HL-60 (cell line): ENCODE results near the gene IRAK1.

Experiments
- DNase-seq, 2 experiments: peaks; one replicate each; pipeline ENCODE4 v3.0.0-alpha.2; 2010 to 2020; ENCODE audit warnings: low read depth in 1 of 2, low spot score in 1 of 2
- H3K27ac ChIP-seq: fragments of 250-450 bp; sonication (Bioruptor Pico); replicated peaks from 2 replicates; pipeline ENCODE4 v1.5.1; 2020; ENCODE audit warnings: mild to moderate bottlenecking, moderate library complexity
- H3K27me3 ChIP-seq: fragments of 250-450 bp; sonication (Bioruptor Pico); 2 replicates; pipeline ENCODE4 v1.5.1; 2021; ENCODE audit warnings: mild to moderate bottlenecking, moderate library complexity; ENCODE audit not compliant: insufficient read depth, poor library complexity, severe bottlenecking
- H3K4me3 ChIP-seq: replicated peaks from 2 replicates; pipeline ENCODE4 v1.5.1; 2011; ENCODE audit warnings: mild to moderate bottlenecking, control low read depth, low read length; ENCODE audit not compliant: insufficient read depth
- CTCF ChIP-seq: IDR thresholded peaks from one replicate; pipeline ENCODE4 v1.5.1; 2011; ENCODE audit warnings: low read length, control low read depth, inconsistent platforms; ENCODE audit not compliant: insufficient read depth
- GABPA ChIP-seq: IDR thresholded peaks from 2 replicates; pipeline ENCODE4 v1.6.1; 2012; ENCODE audit warnings: low read depth
- POLR2AphosphoS5 ChIP-seq: IDR thresholded peaks from 2 replicates; pipeline ENCODE4 v1.6.1; 2012; ENCODE audit warnings: low read depth
- SPI1 ChIP-seq: IDR thresholded peaks from 2 replicates; pipeline ENCODE4 v1.6.1; 2012; ENCODE audit warnings: low read depth, mild to moderate bottlenecking, borderline replicate concordance
- TF ChIP-seq, protein P1 (sequence below): IDR thresholded peaks from 2 replicates; pipeline ENCODE4 v1.6.1; 2012; ENCODE audit warnings: low read depth; ENCODE audit not compliant: insufficient replicate concordance

Gene IRAK1

DNA sequence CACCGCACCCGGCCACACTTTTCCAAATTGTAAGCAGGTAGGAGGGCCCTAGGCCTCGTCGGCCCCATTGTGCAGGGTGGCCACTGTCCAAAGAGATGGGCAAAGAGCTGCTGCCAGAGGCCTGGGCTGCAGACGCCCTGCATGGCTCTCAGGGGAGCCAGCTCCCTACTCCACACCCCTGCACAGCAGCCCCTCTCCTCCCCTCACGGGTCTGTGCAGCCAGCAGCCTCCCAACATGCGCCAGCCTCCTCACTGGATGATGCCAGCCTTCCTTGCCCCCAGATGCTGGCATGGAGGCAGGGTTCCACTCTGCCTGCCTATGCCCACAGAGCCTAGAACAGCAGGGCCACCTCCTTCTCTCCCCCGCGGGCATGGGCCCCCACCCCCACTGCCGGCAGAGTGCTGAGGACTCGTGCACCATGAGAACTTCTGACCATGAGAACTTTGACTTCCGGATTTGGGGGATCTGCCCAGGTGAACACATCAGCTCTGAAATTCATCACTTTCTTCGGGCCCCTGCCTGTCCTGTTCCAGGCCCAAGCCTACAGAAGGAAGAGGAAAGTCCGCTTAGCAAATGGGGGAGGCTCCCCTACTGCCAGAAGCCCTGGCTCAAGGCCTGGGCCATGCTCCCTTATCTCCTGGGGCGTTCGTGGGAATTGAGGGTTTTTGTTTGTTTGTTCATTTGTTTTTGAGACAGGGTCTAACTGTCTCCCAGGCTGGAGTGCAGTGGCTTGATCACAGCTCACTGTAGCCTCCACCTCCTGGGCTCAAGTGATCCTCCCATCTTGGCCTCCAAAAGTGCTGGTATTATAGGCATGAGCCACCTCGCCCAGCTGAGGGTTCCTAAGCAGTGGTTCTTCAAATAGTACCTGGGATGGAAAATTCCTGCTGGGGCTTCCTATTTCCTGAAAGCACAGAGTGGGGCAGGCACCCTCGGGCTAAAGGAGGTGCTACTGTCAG is 8.0 kb downstream of the IRAK1 start:
- H3K4me3 ChIP-seq = no peak overlapping the region
- no peak for TF ChIP-seq CTCF
- TF ChIP-seq, protein P1, sequence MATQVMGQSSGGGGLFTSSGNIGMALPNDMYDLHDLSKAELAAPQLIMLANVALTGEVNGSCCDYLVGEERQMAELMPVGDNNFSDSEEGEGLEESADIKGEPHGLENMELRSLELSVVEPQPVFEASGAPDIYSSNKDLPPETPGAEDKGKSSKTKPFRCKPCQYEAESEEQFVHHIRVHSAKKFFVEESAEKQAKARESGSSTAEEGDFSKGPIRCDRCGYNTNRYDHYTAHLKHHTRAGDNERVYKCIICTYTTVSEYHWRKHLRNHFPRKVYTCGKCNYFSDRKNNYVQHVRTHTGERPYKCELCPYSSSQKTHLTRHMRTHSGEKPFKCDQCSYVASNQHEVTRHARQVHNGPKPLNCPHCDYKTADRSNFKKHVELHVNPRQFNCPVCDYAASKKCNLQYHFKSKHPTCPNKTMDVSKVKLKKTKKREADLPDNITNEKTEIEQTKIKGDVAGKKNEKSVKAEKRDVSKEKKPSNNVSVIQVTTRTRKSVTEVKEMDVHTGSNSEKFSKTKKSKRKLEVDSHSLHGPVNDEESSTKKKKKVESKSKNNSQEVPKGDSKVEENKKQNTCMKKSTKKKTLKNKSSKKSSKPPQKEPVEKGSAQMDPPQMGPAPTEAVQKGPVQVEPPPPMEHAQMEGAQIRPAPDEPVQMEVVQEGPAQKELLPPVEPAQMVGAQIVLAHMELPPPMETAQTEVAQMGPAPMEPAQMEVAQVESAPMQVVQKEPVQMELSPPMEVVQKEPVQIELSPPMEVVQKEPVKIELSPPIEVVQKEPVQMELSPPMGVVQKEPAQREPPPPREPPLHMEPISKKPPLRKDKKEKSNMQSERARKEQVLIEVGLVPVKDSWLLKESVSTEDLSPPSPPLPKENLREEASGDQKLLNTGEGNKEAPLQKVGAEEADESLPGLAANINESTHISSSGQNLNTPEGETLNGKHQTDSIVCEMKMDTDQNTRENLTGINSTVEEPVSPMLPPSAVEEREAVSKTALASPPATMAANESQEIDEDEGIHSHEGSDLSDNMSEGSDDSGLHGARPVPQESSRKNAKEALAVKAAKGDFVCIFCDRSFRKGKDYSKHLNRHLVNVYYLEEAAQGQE = no peak
- TF ChIP-seq POLR2AphosphoS5 = no peak; the same call in none of the 2 replicates
- no peak for TF ChIP-seq GABPA
- no peak for TF ChIP-seq SPI1
- H3K27me3 ChIP-seq = no peaks in the 10 kb centered on the region
- DNase-seq = peak in 1 of 2 experiments; percentile 26
- no peak overlapping the region for H3K27ac ChIP-seq

DNA sequence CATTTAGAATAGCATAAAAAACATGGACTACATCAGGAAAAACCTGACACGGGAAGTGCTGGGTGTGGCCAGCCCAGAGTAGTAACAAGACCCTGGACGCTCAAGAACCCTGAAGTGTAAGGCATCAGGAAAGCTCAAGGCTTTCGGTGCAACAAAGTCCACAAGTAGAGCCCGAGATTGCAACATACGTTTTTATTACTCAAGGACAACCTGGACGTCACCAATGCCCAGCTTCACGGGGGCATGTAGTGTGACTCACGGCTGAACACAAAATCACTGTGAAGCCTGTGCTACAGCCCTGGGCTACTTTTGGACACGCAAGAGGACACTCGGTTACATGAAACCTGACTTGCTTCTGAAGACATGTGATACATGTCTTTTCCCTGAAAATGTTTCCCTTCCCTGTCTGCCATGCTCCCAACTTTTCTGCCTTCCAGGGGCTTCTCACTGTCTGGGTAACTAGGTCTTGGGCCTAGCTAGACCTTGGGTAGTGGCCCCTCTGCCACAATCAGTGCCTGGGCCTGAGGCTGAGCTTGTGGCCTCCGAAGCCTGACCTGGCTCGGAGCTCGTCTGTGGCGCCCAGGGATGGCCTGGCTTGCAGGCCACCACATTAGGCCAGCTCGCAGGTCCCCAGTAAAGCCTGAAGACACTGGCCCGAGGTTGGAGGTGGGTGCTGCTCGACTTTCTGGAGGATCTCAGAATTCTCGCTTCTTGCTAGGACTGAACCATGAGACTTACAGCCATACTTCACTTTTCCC is 9.2 kb downstream of the IRAK1 start:
- no peaks in the 10 kb centered on the region for H3K27me3 ChIP-seq
- H3K4me3 ChIP-seq = no peak overlapping the region
- TF ChIP-seq, protein P1 = no peak
- TF ChIP-seq CTCF = no peak
- TF ChIP-seq POLR2AphosphoS5 = no peak
- TF ChIP-seq SPI1 = no peak
- no peak for TF ChIP-seq GABPA
- no peak overlapping the region for H3K27ac ChIP-seq
- DNase-seq = peak in 1 of 2 experiments; percentile 49

DNA sequence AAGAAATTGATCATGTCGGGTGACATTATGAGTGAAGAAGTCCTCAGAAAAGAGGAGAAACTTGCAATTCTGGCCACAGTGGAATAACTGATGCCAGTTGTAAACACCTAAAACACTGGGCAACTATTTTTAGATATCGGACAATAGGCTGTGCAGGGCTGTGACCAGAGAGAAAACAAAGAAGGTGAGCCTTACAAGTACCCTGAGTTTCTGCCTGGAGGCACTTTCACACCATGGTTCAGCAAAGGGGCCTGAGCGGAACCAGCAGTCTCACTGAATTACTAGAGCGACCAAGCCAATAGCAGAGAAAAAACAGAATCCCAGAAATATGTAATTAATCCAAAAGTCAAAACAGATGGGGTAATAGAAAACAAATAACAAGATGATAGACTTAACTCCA is 11.2 kb downstream of the IRAK1 start:
- TF ChIP-seq SPI1 (no peak), POLR2AphosphoS5 (no peak), GABPA (no peak), CTCF (no peak)
- TF ChIP-seq, protein P1 = no peak
- Histone ChIP-seq H3K27ac (peak overlapping the region; percentile 36), H3K27me3 (no peaks in the 10 kb centered on the region), H3K4me3 (no peak overlapping the region)
- DNase-seq = no peak
